Measurements from ENCODE around the gene LOXL4.

DNA sequence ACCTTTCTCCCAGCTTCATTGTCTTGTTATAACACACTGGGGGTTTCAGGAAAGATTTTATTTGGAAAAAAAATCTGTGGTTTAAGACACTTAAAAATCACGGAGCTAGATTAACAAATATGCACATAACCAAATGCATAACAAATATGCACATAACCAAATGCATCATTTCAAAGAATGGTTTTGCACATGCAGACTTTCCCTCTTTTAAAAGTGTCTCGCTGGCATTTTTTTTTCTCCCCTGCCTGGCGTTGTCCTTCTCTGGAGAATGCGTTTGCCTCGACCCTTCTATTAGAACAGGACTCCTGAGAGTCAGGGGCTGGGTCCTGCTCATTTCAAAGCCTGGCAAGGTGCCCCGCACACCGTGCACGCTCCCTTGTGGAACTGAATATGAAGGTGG is 42.7 kb upstream of the LOXL4 start:
- TF ChIP-seq, protein P1, sequence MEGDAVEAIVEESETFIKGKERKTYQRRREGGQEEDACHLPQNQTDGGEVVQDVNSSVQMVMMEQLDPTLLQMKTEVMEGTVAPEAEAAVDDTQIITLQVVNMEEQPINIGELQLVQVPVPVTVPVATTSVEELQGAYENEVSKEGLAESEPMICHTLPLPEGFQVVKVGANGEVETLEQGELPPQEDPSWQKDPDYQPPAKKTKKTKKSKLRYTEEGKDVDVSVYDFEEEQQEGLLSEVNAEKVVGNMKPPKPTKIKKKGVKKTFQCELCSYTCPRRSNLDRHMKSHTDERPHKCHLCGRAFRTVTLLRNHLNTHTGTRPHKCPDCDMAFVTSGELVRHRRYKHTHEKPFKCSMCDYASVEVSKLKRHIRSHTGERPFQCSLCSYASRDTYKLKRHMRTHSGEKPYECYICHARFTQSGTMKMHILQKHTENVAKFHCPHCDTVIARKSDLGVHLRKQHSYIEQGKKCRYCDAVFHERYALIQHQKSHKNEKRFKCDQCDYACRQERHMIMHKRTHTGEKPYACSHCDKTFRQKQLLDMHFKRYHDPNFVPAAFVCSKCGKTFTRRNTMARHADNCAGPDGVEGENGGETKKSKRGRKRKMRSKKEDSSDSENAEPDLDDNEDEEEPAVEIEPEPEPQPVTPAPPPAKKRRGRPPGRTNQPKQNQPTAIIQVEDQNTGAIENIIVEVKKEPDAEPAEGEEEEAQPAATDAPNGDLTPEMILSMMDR (conservative IDR thresholded peaks at IDR 0.05 in 1 of 2, IDR thresholded peaks at IDR 0.05 in 1 of 2; ENCODE audit: extremely low read depth in 1 of 2, insufficient read depth in 1 of 2, low read depth in 1 of 2, low read length in 2 of 2), result no peak
- TF ChIP-seq EZH2 (IDR thresholded peaks at IDR 0.05; ENCODE audit: borderline replicate concordance, low read length), result no peak
